ENCODE measurements around the gene CABP7.

CABP7 gene

DNA sequence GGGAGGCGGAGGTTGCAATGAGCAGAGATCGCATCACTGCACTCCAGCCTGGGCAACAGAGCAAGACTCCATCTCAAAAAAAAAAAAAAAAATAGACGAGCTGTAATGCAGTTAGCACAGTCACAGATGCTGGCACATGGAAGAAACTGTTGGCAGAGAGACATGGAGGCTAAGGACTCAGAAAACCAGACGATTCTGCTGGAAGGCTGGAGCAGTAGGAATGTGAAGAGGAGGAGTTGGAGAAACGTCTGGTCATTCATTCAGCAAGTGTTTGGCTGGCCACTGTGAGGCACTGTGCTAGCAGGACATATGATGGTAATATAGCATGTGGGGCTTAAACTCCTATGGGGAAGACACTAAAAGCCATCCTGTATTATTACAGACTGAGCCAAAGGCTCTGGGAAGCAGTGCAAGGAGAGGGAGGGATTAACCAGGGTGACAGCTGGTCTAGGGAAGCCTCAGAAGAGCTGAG, 52.4 kb downstream of the CABP7 start:
- DNase-seq (ENCODE audit: low read depth, low spot score) = peak; percentile 62

DNA sequence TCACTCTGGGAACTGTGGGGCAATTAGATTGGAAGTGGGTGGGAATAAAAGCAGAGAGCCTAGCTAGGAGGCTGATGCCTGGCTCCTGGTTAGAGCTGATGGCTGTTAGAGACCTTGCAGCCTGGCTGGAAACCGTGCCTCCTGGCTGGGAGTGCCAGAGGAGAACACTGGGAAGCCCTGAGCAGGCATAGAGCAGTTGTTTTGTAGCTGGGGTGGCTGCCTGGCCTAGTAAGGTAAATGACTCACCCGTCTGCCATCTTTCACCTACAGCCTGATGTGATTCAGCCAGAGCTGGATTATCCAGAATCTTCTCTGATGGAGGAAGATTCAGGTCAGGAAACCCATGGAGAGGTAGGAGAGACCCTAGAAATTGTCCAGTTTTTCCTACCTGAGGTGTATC, 53.4 kb downstream of the CABP7 start:
- peak; percentile 60 for DNase-seq (ENCODE audit: low read depth, low spot score)

DNA sequence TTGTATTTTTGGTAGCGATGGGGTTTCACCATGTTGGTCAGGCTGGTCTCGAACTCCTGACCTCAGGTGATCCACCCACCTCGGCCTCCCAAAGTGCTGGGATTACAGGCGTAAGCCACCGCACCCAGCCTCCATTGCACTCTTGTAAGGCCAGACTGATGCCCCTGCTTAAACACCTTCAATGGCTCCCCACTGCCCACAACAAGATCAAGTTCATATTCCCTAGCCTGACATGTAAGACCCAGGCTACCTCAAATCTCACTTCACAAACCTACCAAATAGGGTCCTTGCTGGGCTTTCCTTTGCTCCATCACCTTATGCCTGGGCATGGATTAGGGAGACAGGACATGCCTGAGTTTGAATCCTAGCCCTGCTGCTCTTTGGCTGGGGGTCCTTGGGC, 60.4 kb downstream of the CABP7 start:
- no peak for DNase-seq (ENCODE audit: low read depth, low spot score)

DNA sequence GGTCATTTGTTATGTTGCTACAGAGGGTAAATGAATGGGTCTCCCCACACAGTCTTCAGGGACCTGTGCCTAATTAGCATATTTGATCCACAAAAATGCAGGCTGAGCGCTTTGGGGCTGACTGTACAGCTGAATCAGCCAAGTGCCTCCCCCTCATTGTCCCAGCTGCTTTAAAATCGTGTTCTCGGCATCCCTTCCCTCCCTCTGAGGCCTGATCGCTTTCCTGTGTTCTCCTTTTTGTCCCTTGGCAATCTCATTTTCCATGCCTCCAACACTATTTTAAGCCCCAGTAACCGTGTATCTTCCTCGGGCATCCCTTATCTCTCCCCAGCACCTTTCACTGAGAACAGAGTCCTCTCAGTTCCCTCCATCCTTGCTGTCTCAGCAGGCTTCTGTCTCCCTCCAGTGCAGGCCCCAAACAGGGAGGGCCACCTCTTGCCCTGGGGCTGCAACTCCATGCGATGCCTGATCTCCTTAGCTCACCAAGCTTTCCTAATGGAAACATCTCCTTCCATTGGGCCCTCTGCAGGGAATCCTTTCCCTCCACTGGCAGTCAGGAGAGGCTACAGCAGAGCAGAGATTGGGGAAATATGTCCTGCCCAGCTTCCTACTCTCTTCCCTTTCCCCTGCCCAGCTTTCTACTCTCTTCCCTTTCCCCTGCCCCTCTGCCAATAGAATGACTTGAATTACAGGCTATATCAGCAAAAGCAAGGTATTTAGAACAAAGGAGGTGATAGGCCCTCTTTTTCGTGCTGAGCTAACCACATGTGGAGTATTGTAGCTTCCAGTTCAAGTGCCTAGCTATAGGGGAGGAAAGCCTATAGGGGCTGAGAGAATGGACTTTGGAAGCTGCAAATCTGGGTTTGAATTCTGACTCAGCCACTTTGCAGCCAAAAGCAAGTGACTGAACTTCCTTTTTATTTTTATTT, 61.2 kb downstream of the CABP7 start:
- peak; percentile 81 for DNase-seq (ENCODE audit: low read depth, low spot score)

Data from ELF-1 (cell line).